HG03460 (cell line): ENCODE data around the gene SETMAR.

Experiments
- ATAC-seq: cut with Tn5 transposase; IDR thresholded peaks from one replicate; pipeline ENCODE4 v1.9.1; 2021; ENCODE audit not compliant: unreplicated experiment

The SETMAR gene

DNA sequence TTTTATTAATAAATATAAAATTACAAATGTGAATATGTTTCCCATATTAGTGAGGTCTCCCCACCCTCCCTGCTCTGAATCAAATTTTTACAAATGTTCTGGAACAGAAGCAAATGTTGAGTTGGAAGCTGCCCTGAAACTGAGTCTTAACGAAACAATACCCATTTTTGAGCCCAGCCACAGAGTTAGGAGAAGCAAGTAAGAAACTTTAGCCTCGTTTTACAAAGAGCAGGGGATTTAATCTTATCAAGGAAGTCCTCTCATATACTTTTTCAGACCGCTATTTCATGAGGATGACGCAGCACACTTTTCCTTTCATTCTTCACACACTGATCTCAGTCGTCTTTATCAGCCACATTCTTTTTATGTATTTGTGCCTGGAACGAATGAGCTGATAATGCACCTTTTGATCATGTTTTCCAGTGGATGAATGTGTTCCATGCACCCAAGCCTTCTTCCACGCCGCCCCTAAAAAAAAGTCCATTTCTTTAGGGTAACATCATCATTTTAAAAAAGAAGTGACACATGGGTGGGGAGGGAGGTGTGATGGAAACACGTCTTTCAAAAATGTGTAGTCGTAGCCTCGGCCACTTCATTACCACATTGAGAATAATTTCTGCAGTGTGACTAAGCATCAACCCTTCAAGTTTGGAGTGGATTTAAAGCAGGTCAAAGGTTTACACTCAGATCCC lies 48.1 kb downstream of the SETMAR start:
- no peak for ATAC-seq

DNA sequence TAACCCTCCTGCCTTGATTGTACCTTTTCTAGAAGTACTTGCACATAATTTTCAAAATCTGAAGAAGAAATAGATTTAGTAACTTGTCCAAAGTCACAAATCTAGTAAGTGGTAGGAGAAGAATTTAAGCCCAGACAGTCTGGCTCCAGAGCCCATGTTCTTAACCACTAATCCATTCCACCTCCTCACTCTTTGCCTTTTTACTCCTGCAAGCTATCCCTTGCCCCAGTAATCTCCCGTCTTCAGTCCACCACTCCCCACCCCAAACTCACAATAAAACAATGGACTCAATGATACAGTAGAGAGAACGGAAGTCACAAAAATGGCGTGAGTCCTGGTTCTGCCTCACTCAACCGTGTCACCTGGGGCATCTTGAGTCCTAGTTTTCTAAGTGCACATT lies 48.7 kb downstream of the SETMAR start:
- no peak for ATAC-seq

DNA sequence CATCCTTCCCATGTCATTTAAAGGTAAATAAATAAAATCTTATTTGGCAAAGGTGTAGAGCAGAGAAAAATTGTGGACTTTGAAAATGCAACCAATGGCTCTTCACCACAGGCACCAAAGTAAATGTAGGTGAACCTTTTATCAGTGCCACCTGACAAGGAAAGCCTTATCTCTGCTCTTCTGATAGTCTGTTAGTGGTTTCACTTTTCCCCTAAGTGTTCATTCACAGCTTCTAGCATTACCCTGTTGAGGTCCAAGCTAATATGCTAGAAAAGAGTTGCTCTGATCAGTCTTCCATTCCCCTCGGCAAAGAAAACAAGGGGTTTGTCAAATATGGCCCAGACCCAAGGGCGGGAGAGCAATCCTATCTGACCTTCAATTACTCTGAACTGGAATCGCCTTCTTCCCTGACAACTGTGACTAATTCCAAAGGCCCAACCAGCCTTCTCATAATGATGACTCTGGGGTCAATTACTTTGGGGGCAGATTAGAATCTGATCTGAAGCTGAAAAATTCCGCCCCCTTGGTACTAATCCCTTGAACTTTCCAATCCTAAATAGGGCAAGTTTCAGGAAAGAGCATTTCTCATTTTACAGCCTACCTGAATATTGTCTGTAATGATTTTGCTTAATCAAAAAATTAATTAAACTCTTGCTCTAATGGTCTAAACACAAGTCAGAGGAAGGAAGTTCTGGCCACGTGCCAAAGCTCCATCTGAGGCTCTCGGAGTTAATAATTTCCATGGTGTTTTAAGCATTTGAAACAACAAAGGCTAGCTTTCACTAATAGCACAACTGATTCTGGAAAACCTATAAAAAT lies 52.4 kb downstream of the SETMAR start:
- ATAC-seq, result no peak

DNA sequence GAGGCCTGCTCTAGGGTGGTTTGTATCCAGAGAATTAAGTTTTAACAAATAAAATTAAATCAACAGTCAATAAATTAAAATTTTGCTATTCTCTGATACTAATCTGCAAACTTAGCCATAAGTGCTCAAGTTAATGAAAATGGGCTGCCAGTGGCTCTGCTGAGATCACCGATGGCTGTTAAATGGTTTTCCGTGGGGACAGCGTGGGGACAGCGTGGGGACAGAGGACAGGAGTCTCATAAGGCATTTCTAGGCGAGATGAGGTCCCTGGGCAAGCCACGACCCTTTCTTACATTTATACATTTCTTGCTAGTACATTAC lies 53.0 kb downstream of the SETMAR start:
- no peak for ATAC-seq

DNA sequence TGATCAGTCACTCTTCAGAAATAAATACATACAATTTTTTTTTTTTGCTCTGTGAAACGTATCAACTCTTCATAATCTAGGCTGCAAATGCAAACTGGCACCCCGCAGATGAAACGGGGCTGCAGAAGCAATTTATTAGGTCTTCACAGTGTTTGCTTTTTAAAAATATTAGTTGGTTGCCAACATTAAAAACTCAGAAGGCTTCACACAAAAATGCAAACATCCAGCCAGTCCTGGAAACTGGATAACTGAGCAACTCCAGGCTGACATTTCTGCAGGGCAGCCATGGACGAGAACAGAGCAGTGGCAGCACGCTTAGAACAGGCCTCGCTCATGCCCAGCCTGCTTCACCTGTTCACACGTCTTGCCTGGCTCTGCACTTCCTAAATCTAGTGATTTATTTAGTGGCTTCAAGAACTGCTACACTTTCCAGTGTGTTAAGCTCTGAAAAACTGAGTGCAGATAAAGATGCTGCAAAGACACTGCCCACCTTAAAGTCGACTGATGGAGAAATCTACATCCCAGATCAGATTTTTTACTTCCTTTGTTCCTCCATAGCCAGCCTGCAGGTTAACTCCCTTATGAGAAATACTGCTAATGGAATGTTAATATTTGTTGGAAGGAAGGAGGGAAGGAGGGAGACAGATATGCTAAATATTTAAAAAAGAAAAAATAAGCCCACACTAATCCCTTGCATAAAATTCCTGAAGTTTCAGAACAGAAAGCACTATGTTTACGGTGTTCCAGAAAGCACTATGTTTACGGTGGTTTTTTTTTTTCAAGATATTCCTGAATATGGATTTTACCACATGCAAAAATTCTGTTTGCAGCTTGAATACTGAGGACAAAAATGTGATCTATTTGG lies 53.6 kb downstream of the SETMAR start:
- ATAC-seq, result no peak

DNA sequence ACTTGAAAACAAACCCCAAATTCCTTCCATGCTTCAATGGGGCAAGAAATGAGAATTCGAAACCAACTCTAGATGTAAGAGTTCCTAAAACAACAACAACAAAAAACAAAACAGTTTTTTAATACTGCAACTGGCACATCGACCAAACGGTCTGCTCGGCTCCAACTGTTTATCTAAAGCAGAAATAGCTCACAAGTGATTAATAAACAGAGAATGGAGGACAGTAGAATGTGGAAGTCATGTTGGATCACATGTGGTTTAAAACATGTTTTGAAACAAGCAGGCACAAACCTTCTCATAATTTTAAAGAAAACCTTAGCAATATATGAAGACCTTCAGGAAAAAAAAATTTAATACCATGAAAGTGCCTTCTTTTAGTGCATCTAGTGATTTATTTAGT lies 55.1 kb downstream of the SETMAR start:
- ATAC-seq, result no peak

DNA sequence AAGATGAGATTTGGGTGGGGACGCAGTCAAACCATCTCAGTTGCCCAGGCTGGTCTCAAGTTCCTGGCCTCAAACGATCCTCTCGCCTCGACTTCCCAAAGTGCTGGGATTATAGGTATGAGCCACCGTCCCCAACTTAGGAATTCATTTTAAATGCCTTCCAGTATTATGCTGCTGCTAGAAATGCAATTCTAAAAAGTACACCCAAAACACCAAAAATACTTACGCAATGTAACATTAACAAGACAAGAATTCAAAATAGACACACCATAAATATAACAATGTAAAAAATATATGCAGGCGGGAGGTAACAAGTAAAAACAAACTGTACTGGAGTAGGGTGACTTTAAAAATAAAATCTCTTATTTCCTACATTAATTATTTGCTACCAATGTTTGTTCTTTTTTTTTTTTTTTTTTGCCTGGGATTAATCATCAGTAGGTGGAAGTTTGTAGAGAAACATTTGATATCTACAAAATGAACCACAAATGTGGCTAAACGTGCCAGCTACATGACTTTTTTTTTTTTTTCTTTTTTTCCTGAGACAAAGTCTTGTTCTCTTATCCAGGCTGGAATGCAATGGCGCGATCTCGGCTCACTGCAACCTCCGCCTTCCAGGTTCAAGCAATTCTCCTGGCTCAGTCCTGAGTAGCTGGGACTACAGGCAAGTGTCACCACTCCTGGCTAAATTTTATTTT lies 56.8 kb downstream of the SETMAR start:
- ATAC-seq, result no peak

DNA sequence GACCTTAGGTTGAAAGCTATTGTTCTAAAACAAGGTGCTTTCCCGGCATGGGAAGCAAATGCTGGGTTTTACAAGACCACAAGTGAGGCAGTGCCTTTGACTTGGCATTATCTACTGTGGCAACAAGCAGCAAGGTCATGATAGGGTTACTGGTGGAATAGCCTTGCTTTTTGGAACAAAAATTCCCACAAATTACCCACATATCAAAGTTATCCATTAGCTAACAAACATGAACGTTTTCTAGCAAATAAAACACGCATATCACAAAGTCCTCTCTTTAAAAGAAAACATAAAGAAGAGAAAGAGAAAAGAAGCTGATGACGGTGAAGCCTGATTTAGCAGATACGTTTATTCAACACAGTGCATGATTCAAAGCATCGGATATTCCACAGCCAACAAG lies 57.6 kb downstream of the SETMAR start:
- no peak for ATAC-seq

DNA sequence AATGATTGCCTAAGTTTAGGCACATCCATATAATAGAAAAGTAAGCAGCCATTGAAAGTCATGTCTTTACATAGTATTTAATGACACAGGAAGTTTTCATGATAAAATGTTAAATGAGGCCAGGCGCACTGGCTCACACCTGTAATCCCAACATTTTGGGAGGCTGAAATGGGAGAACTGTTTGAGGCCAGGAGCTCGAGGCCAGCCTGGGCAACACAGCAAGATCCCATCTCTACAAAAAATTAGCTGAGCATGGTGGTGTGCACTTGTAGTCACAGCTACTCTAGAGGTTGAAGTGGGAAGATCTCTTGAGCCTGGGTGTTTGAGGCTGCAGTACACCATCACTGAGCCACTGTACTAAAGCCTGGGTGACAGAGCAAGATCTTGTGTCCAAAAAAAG lies 59.4 kb downstream of the SETMAR start:
- ATAC-seq, result no peak
